Measurements from ENCODE around the gene ASB6.

The ASB6 gene

DNA sequence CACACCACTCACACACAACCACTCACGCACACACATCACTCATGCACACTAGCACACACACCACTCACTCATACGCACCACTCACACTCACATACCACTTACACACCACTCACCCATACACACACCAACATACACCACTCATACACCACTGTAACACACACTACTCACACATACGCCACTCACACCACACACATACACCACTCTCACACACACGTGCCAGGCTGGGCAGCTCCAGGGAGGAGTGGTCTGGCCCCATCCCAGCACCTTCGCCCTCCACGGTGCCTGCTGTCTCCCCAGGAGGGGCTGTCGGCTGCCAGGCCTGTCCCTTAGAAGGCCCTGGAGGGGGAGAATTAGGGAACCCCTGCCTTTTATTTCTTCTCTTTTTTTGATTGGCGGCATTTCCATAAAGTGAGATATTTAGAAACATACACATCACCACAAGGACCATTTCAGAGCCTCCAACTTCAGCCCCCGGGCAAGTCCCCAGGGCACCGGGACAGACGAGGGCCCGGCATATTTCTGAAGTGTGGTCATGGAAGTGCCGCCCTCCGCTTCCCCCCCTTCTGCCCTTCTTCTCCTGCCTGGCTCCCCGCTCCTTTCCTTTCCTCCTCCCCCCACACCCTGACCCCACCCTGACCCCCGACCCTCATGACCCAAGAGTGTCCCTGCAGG lies 6.3 kb upstream of the ASB6 start:
- H3K9ac ChIP-seq = no peak overlapping the region
- no peaks in the 10 kb centered on the region; the same call in 1 of the 2 replicates for H4K20me1 ChIP-seq
- TF ChIP-seq Cebpa-rat (IDR thresholded peaks at IDR 0.05) = no peak
- H3K27me3 ChIP-seq = no peaks in the 10 kb centered on the region; the same call in 1 of the 2 replicates
- no peaks in the 10 kb centered on the region for H3K9me3 ChIP-seq
- no peak overlapping the region for H3K27ac ChIP-seq
- H3K36me3 ChIP-seq = no peaks in the 10 kb centered on the region
- H3K4me1 ChIP-seq = peaks cover 8% of the 10 kb centered on the region; the same call in 1 of the 2 replicates
- no peak overlapping the region for H3K4me3 ChIP-seq
- no peak overlapping the region for H3K4me2 ChIP-seq

DNA sequence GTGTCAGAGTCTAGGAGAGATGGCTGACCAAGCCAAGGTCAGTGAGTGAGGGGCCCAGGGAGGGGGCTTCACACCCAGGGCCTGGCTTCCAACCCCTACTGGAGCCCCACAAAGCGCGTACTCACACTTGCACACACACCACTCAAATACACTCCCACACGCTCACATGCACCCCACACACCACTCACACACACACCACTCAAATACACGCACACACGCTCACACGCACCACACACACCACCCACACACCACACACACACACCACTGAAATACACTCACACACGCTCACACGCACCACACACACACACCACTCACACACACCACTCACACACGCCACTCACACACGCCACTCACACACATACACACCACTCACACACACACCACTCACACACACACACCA lies 5.7 kb upstream of the ASB6 start:
- Histone ChIP-seq H4K20me1 (no peaks in the 10 kb centered on the region; the same call in 1 of the 2 replicates), H3K36me3 (no peaks in the 10 kb centered on the region), H3K27ac (no peak overlapping the region), H3K9me3 (no peaks in the 10 kb centered on the region), H3K4me1 (peaks cover 2% of the 10 kb centered on the region; the same call in 1 of the 2 replicates), H3K4me2 (no peak overlapping the region), H3K4me3 (no peak overlapping the region), H3K9ac (no peak overlapping the region), H3K27me3 (no peaks in the 10 kb centered on the region)
- no peak for TF ChIP-seq Cebpa-rat (IDR thresholded peaks at IDR 0.05)

DNA sequence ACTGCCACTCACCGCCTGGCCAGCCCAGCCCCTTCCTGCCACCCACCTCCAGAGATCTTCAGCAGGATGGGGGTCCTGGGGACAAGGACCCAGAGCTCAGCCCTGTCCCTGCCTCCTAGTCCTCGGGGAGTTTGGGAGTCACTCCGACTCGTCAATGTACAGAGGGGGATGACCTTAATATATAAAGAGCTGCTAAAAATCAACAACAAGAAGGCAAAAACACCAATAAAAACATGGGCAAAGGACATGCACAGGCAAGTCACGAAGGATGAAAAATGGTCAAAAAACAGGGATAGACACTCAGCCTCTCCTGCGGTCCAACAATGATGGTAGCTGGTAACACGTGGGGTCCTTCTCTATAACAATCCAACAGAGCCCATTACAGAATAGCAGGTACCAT lies 4.7 kb upstream of the ASB6 start:
- peaks cover under 1% of the 10 kb centered on the region for H4K20me1 ChIP-seq
- H3K27ac ChIP-seq = no peak overlapping the region
- H3K36me3 ChIP-seq = no peaks in the 10 kb centered on the region
- no peaks in the 10 kb centered on the region for H3K9me3 ChIP-seq
- no peak overlapping the region for H3K9ac ChIP-seq
- no peaks in the 10 kb centered on the region for H3K27me3 ChIP-seq
- H3K4me2 ChIP-seq = no peak overlapping the region
- TF ChIP-seq Cebpa-rat (IDR thresholded peaks at IDR 0.05) = no peak
- 0 out of 2 replicates have a peak, but pooled peaks cover 3% of the 10 kb centered on the region for H3K4me1 ChIP-seq
- H3K4me3 ChIP-seq = no peak overlapping the region

DNA sequence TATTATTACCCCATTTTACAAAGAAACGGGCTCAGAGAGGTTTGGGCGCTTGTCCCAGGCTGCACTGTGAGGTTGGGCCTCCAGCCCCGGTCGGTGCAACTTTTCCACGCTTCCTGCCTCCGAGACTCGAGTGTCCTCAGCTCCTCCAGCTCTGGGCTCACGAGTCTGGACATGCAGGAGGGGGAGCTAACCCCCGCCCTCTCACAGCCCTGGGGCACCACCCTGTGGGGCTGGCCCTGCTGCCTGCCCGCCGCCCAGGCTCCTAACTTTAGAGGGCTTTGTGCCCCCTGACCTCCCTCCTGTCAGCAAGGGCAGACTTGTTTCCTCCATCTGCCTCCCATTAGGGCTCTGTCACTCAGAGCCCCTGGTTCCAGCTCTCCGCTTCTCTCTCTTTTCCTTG lies 4.3 kb upstream of the ASB6 start:
- H3K9ac ChIP-seq = no peak overlapping the region
- H3K4me2 ChIP-seq = no peak overlapping the region
- no peaks in the 10 kb centered on the region for H3K36me3 ChIP-seq
- no peaks in the 10 kb centered on the region for H3K9me3 ChIP-seq
- H3K4me1 ChIP-seq = peaks cover 5% of the 10 kb centered on the region
- peaks cover 5% of the 10 kb centered on the region for H4K20me1 ChIP-seq
- no peak for TF ChIP-seq Cebpa-rat (IDR thresholded peaks at IDR 0.05)
- H3K27ac ChIP-seq = no peak overlapping the region
- H3K4me3 ChIP-seq = no peak overlapping the region
- no peaks in the 10 kb centered on the region for H3K27me3 ChIP-seq

DNA sequence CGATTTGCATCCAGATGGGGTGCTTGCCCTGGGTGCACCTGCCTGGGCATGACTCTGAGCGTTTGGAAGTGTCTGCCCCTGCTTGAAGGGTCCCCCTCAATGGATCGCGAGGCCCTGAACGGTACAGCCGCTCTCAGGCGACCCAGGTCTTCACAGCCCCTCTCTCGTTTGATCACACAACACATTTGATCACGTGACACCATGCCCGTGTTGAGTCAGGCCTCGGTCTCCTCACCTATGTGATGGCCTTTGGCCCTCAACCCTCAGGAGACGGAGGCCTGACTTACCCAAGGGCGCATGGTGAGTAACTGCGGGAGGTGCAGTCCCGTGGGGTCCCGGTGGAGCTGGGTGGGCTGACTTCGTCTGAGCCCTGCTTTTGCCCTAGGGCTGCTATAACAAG lies 3.0 kb upstream of the ASB6 start:
- Histone ChIP-seq H3K4me3 (no peak overlapping the region), H3K4me1 (peaks cover 19% of the 10 kb centered on the region), H3K27ac (no peak overlapping the region), H3K9ac (no peak overlapping the region), H3K27me3 (no peaks in the 10 kb centered on the region), H3K4me2 (no peak overlapping the region), H4K20me1 (peaks cover 18% of the 10 kb centered on the region), H3K36me3 (peaks cover under 1% of the 10 kb centered on the region; the same call in 1 of the 2 replicates), H3K9me3 (no peaks in the 10 kb centered on the region)
- TF ChIP-seq Cebpa-rat (IDR thresholded peaks at IDR 0.05) = no peak

DNA sequence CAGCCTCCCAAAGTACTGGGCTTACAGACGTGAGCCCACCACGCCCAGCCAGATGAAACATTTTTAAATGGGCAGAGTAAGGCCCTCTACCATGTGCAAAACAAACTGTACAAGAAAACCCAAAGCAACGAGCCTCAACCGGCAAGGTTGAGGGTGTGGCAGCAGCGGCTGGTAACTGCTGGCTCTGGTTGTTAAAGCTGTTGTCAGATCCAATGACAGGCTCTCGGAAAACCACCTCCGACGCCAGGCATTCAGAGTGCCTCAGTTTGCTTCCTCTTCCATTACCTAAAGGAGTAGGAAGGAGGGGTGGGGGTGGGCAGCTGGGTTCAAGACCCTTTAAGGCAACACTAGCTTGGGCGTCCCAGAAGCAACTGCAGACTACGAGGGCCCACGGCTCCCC lies 2.4 kb upstream of the ASB6 start:
- TF ChIP-seq Cebpa-rat (IDR thresholded peaks at IDR 0.05) = no peak
- H4K20me1 ChIP-seq = peaks cover 24% of the 10 kb centered on the region
- no peak overlapping the region for H3K4me3 ChIP-seq
- peaks cover 20% of the 10 kb centered on the region for H3K4me1 ChIP-seq
- H3K36me3 ChIP-seq = peaks cover 6% of the 10 kb centered on the region
- H3K27me3 ChIP-seq = no peaks in the 10 kb centered on the region
- H3K27ac ChIP-seq = no peak overlapping the region
- H3K4me2 ChIP-seq = no peak overlapping the region
- H3K9ac ChIP-seq = no peak overlapping the region
- H3K9me3 ChIP-seq = no peaks in the 10 kb centered on the region

DNA sequence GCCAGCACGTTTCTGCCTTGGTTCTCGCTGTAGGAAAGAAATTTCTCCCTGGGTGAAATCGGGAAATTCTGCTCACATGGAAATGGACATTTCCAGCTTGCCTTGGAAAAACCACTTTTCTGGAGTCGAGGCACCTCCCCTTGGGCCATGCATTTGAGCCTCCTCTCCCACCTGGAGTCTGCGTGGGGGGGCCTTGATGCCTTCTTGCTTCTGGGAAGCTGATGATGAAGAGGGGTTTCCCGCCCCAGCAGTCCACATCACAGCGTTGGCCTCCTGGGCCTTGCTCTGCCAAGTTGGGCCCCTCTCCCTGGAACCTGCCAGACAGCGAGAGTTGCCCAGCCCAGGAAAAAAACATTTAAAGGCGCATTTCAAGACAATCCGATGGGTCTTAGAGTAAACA lies 1.8 kb upstream of the ASB6 start:
- Histone ChIP-seq H3K9me3 (no peaks in the 10 kb centered on the region), H3K4me2 (no peak overlapping the region), H3K4me3 (no peak overlapping the region), H4K20me1 (peaks cover 30% of the 10 kb centered on the region), H3K9ac (no peak overlapping the region), H3K36me3 (peaks cover 13% of the 10 kb centered on the region), H3K27ac (no peak overlapping the region), H3K27me3 (no peaks in the 10 kb centered on the region), H3K4me1 (peaks cover 20% of the 10 kb centered on the region)
- TF ChIP-seq Cebpa-rat (IDR thresholded peaks at IDR 0.05) = no peak

DNA sequence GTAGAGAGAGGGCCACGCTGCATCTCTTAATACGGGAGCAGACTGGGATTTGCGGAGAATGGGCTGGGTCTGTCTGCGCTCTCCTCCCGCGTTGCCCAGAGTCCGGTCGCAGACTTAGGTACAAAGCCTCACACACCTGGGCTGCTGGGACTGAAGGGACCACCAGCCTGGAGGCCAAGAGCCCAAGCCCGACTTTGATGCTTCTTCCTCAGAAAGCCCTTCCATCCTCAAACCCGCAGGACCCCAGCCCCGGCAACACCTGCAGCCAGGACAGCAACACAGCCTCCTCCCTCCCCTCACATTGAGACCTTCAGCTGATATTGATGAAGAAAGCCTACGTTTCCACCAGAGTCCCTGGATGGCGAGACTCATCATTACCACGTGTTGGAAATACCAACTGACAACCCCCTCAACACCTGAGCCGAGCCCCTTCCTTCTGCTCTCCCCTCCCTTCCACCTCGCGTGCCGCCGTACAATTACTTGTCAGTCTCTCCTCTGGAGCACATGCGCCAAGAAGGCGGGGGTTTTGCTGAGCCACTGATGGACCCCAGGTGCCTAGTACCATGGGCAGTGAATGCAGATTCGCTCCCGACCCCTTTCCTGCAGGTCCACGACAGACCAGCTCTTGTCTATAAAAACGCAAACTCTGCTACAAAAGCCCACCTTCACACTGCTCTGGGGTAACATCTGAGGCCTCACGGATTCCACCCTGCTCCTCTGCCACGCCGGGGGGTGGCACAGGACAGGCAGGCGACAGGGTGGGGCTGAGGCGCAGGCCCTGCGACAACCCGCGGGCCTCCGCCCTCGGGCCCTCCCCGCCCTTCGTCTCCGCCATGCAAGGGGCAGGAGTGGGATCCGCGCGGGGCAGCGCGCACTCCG lies 841 bp downstream of the ASB6 start:
- Histone ChIP-seq H3K9ac (peak overlapping the region; percentile 84), H3K4me3 (peak overlapping the region; percentile 82), H3K4me2 (peak overlapping the region; percentile 99), H3K4me1 (peaks cover 39% of the 10 kb centered on the region), H3K27ac (peak overlapping the region; percentile 68), H3K27me3 (no peaks in the 10 kb centered on the region), H4K20me1 (peaks cover 56% of the 10 kb centered on the region), H3K36me3 (peaks cover 39% of the 10 kb centered on the region), H3K9me3 (no peaks in the 10 kb centered on the region)
- TF ChIP-seq Cebpa-rat (IDR thresholded peaks at IDR 0.05) = no peak

DNA sequence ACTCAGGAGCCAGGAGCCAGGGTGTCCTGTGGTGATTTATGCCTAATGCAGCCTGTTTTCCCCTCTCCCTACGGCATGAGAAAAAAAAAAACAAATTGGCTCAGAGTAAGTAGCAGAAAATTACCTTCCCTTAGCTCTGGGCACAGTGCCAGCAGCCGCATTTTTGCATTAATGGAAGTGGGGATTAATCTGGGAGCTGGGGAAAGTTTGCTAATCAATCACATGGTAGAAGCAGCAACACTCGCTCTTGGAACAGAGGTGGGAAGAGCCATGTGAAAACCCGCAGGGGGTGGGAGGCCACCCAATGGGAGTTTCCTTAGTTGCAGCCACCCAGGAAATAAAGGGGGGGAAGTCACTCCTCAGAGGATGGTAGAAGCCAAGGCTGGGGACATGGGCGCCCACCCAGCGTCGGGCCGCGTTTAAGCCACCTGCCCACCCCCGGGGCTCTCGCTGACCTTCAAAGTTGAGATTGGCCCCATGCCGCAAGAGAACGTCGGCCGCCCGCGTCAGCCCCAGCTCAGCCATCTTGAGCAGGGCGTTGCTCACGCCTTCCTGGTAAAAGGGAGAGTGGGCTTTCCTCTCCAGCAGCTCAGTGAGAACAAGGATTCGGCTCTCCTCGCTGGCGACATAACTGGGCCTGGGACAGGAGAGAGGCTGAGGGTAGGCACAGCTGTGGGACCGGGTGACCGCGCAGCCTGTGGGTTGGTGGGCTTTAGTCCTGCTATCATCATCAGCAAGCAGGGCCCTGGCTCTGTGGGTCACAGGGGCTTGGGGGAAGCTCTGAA lies 1.7 kb downstream of the ASB6 start:
- peak overlapping the region; percentile 82 for H3K4me3 ChIP-seq
- no peaks in the 10 kb centered on the region for H3K9me3 ChIP-seq
- peak overlapping the region; percentile 84 for H3K9ac ChIP-seq
- 0 out of 2 replicates have a peak overlapping the region, but pooled peaks have one; percentile 68 for H3K27ac ChIP-seq
- H3K4me1 ChIP-seq = peaks cover 39% of the 10 kb centered on the region
- no peaks in the 10 kb centered on the region for H3K27me3 ChIP-seq
- no peak for TF ChIP-seq Cebpa-rat (IDR thresholded peaks at IDR 0.05)
- peak overlapping the region; percentile 99 for H3K4me2 ChIP-seq
- peaks cover 47% of the 10 kb centered on the region for H3K36me3 ChIP-seq
- peaks cover 65% of the 10 kb centered on the region for H4K20me1 ChIP-seq
